Astrocyte (in vitro differentiated cells and primary cell): ENCODE measurements around the gene CCDC141. TPM values are rescaled to one million over a fixed set of nuclear protein-coding genes. Genes with fewer than 3 reads are reported as not detected.
A peak's percentile ranks its signal among the peaks of the same experiment; 100 is the strongest.

ENCODE experiments used
- DNase-seq: peaks from one replicate; pipeline ENCODE4 v3.0.0-alpha.2; 2010; ENCODE audit warnings: low read depth
- FAIRE-seq: peaks from 2 replicates; lab custom pipeline; 2011; peaks lifted over from hg19 to GRCh38; lab: Jason Lieb, UNC
- H2AFZ ChIP-seq: 2 replicates; pipeline ENCODE4 v1.6.0; 2012; ENCODE audit warnings: low read depth, low read length, inconsistent platforms
- H3K27ac ChIP-seq: 2 replicates; pipeline ENCODE4 v1.5.1; 2011; ENCODE audit warnings: low read depth, low read length, inconsistent platforms
- H3K27me3 ChIP-seq: 2 replicates; pipeline ENCODE4 v1.6.0; 2011; ENCODE audit warnings: low read length, inconsistent platforms; ENCODE audit not compliant: insufficient read depth
- H3K36me3 ChIP-seq: 2 replicates; pipeline ENCODE4 v1.5.1; 2011; ENCODE audit warnings: low read length, inconsistent platforms; ENCODE audit not compliant: insufficient read depth
- H3K4me1 ChIP-seq: 2 replicates; pipeline ENCODE4 v1.5.1; 2011; ENCODE audit warnings: low read length, inconsistent platforms; ENCODE audit not compliant: insufficient read depth
- H3K4me2 ChIP-seq: 2 replicates; pipeline ENCODE4 v1.6.0; 2012; ENCODE audit warnings: low read length, inconsistent platforms
- H3K4me3 ChIP-seq: 2 replicates; pipeline ENCODE4 v1.5.1; 2011; ENCODE audit warnings: low read depth, mild to moderate bottlenecking, low read length, inconsistent platforms; ENCODE audit not compliant: insufficient read depth
- H3K79me2 ChIP-seq: 2 replicates; pipeline ENCODE4 v1.6.0; 2012; ENCODE audit warnings: mild to moderate bottlenecking, low read length, inconsistent platforms; ENCODE audit not compliant: insufficient read depth
- H3K9ac ChIP-seq: 2 replicates; pipeline ENCODE4 v1.6.0; 2012; ENCODE audit warnings: mild to moderate bottlenecking, low read length, inconsistent platforms
- H3K9me3 ChIP-seq: 2 replicates; pipeline ENCODE4 v1.5.1; 2012; ENCODE audit warnings: low read depth, mild to moderate bottlenecking, low read length, inconsistent platforms; ENCODE audit not compliant: insufficient read depth
- H4K20me1 ChIP-seq: 2 replicates; pipeline ENCODE4 v1.6.0; 2012; ENCODE audit warnings: low read length, inconsistent platforms; ENCODE audit not compliant: insufficient read depth
- H3K27ac Mint-ChIP-seq: one replicate; pipeline ENCODE4 v1.8.0; 2021; ENCODE audit warnings: mild to moderate bottlenecking, mixed read lengths; ENCODE audit not compliant: unreplicated experiment
- H3K27me3 Mint-ChIP-seq: one replicate; pipeline ENCODE4 v1.8.0; 2021; ENCODE audit warnings: low read depth, mixed read lengths; ENCODE audit not compliant: unreplicated experiment
- H3K36me3 Mint-ChIP-seq: one replicate; pipeline ENCODE4 v1.8.0; 2021; ENCODE audit warnings: low read depth, mixed read lengths; ENCODE audit not compliant: unreplicated experiment
- H3K4me1 Mint-ChIP-seq: one replicate; pipeline ENCODE4 v1.8.0; 2021; ENCODE audit warnings: low read depth, mixed read lengths; ENCODE audit not compliant: unreplicated experiment
- H3K4me3 Mint-ChIP-seq: one replicate; pipeline ENCODE4 v1.8.0; 2021; ENCODE audit warnings: mild to moderate bottlenecking, moderate library complexity, mixed read lengths; ENCODE audit not compliant: unreplicated experiment
- H3K9me3 Mint-ChIP-seq: one replicate; pipeline ENCODE4 v1.8.0; 2021; ENCODE audit warnings: mild to moderate bottlenecking, mixed read lengths; ENCODE audit not compliant: unreplicated experiment
- CTCF ChIP-seq: IDR thresholded peaks from 2 replicates; pipeline ENCODE4 v1.5.1; 2011; ENCODE audit warnings: low read depth, mild to moderate bottlenecking, inconsistent platforms, low read length, moderate library complexity; ENCODE audit not compliant: insufficient read depth
- EZH2 ChIP-seq: IDR thresholded peaks from 2 replicates; pipeline ENCODE4 v1.6.1; 2012; ENCODE audit warnings: mild to moderate bottlenecking, low read length, inconsistent platforms; ENCODE audit not compliant: insufficient read depth
- total RNA-seq: library from RNA; stranded (reverse); gene quantifications from 2 replicates; pipeline ENCODE4 v1.2.1, GENCODE V29; 2021

The CCDC141 gene
- total RNA-seq, 1 donor from 2014 or later = 0.18 TPM

DNA sequence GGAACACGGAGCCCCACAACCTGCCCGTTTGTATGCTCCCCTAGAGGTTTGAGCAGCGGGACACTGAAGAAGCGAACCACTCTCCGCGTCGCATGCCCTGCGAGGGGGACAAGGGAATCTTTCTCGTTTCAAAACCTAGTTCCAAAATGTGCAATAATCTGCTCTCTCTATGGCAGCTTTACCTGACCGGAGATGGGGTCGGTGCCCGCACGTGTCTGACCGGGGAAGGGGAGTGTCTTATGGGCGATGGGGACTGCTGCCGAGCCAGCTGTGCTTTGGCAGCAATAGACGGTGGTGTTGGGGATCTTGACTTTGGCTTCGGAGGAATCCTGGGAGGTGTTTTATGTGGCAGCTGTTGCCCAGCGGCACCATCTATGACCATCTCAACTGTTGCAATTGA is 250.6 kb downstream of the CCDC141 start:
- Histone ChIP-seq H3K79me2 (no peaks in the 10 kb centered on the region), H3K27me3 (no peaks in the 10 kb centered on the region), H3K4me2 (no peak overlapping the region), H3K27ac (no peak overlapping the region), H2AFZ (no peak overlapping the region), H3K36me3 (no peaks in the 10 kb centered on the region), H3K4me3 (no peak overlapping the region), H3K4me1 (no peaks in the 10 kb centered on the region), H3K9ac (no peak overlapping the region), H4K20me1 (no peaks in the 10 kb centered on the region), H3K9me3 (no peaks in the 10 kb centered on the region)
- Mint-ChIP-seq H3K9me3 (peaks cover 4% of the 10 kb centered on the region), H3K4me3 (no peak overlapping the region), H3K36me3 (no peaks in the 10 kb centered on the region), H3K4me1 (peaks cover 1% of the 10 kb centered on the region), H3K27ac (no peak overlapping the region), H3K27me3 (no peaks in the 10 kb centered on the region)
- FAIRE-seq (no peak), DNase-seq (no peak)
- TF ChIP-seq EZH2 (no peak), CTCF (no peak)

- no peak overlapping the region for H3K4me3 Mint-ChIP-seq
- no peak overlapping the region for H3K27ac Mint-ChIP-seq
- no peaks in the 10 kb centered on the region for H3K79me2 ChIP-seq
- no peaks in the 10 kb centered on the region for H4K20me1 ChIP-seq
- no peaks in the 10 kb centered on the region for H3K36me3 Mint-ChIP-seq
- H3K4me2 ChIP-seq = no peak overlapping the region
- H3K4me3 ChIP-seq = no peak overlapping the region
- H3K4me1 Mint-ChIP-seq = no peaks in the 10 kb centered on the region
- peaks cover 4% of the 10 kb centered on the region for H3K9me3 Mint-ChIP-seq
- DNase-seq (peak; percentile 35), FAIRE-seq (peak; percentile 80)
- no peak overlapping the region for H3K27ac ChIP-seq
- H3K4me1 ChIP-seq = no peaks in the 10 kb centered on the region
- no peaks in the 10 kb centered on the region for H3K27me3 ChIP-seq
- H3K9me3 ChIP-seq = no peaks in the 10 kb centered on the region
- TF ChIP-seq EZH2 (no peak), CTCF (peak; percentile 53)
- no peak overlapping the region for H3K9ac ChIP-seq
- H2AFZ ChIP-seq = no peak overlapping the region
- H3K36me3 ChIP-seq = no peaks in the 10 kb centered on the region
- no peaks in the 10 kb centered on the region for H3K27me3 Mint-ChIP-seq
Measured at GRCh38 chr2:178796079-178796677, 253.8 kb downstream of the CCDC141 start.

DNA sequence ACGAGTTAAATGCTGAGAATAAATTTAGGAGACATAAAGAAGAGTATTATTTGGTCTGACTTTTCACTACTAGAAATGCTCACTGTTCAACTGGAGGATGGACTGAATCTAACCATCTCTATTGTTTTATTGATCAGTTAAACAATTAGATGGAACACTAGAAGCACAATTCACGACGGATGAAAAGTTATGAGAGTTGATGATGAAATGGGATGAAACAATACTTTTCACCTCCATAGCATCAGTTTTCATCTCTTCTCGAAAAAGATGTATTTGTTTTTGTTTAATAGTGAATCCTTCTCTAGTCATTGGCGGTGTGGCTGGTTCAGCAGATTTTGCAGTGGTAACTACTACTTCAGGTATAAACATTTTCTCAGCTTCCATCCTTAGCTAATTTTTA is 262.0 kb downstream of the CCDC141 start:
- DNase-seq (no peak), FAIRE-seq (no peak)
- Histone ChIP-seq H4K20me1 (no peaks in the 10 kb centered on the region), H2AFZ (no peak overlapping the region), H3K4me3 (no peak overlapping the region), H3K36me3 (no peaks in the 10 kb centered on the region), H3K4me1 (no peaks in the 10 kb centered on the region), H3K4me2 (no peak overlapping the region), H3K9ac (no peak overlapping the region), H3K79me2 (no peaks in the 10 kb centered on the region), H3K9me3 (no peaks in the 10 kb centered on the region), H3K27me3 (no peaks in the 10 kb centered on the region), H3K27ac (no peak overlapping the region)
- H3K27ac Mint-ChIP-seq = no peak overlapping the region
- H3K4me3 Mint-ChIP-seq = no peak overlapping the region
- no peaks in the 10 kb centered on the region for H3K4me1 Mint-ChIP-seq
- TF ChIP-seq EZH2 = no peak
- TF ChIP-seq CTCF = no peak
- no peaks in the 10 kb centered on the region for H3K36me3 Mint-ChIP-seq
- no peaks in the 10 kb centered on the region for H3K27me3 Mint-ChIP-seq
- H3K9me3 Mint-ChIP-seq = no peaks in the 10 kb centered on the region
